ENCODE data around the gene CDH13.

The CDH13 gene

GRCh38 chr16:82995286-82995923 is 368.6 kb downstream of the CDH13 start:
- Histone ChIP-seq H3K4me3 (ENCODE audit: low read length) (no peak overlapping the region), H3K36me3 (ENCODE audit: control insufficient read depth, insufficient read depth, low read length) (no peaks in the 10 kb centered on the region), H3K27me3 (ENCODE audit: control insufficient read depth, insufficient read depth, low read length) (no peaks in the 10 kb centered on the region), H3K9ac (ENCODE audit: low read length) (no peak overlapping the region), H3K9me3 (ENCODE audit: control insufficient read depth, low read length) (no peaks in the 10 kb centered on the region), H3K4me1 (ENCODE audit: control insufficient read depth, insufficient read depth, low read length) (no peaks in the 10 kb centered on the region)

GRCh38 chr16:82995924-82996441 is 369.2 kb downstream of the CDH13 start:
- no peak overlapping the region for H3K4me3 ChIP-seq (ENCODE audit: low read length)
- no peaks in the 10 kb centered on the region for H3K27me3 ChIP-seq (ENCODE audit: control insufficient read depth, insufficient read depth, low read length)
- no peaks in the 10 kb centered on the region for H3K9me3 ChIP-seq (ENCODE audit: control insufficient read depth, low read length)
- no peaks in the 10 kb centered on the region for H3K4me1 ChIP-seq (ENCODE audit: control insufficient read depth, insufficient read depth, low read length)
- no peak overlapping the region for H3K9ac ChIP-seq (ENCODE audit: low read length)
- H3K36me3 ChIP-seq (ENCODE audit: control insufficient read depth, insufficient read depth, low read length) = no peaks in the 10 kb centered on the region

- Histone ChIP-seq H3K36me3 (ENCODE audit: control insufficient read depth, insufficient read depth, low read length) (no peaks in the 10 kb centered on the region), H3K9ac (ENCODE audit: low read length) (no peak overlapping the region), H3K4me3 (ENCODE audit: low read length) (no peak overlapping the region), H3K9me3 (ENCODE audit: control insufficient read depth, low read length) (no peaks in the 10 kb centered on the region), H3K27me3 (ENCODE audit: control insufficient read depth, insufficient read depth, low read length) (no peaks in the 10 kb centered on the region), H3K4me1 (ENCODE audit: control insufficient read depth, insufficient read depth, low read length) (no peaks in the 10 kb centered on the region)
These were observed 370.0 kb downstream of the CDH13 start for GRCh38 chr16:82996814-82997213.

GRCh38 chr16:82999711-83000110 is 372.9 kb downstream of the CDH13 start:
- no peak overlapping the region for H3K4me3 ChIP-seq (ENCODE audit: low read length)

GRCh38 chr16:83002351-83003334 is 375.9 kb downstream of the CDH13 start:
- H3K27me3 ChIP-seq (ENCODE audit: control insufficient read depth, insufficient read depth, low read length) = no peaks in the 10 kb centered on the region
- H3K36me3 ChIP-seq (ENCODE audit: control insufficient read depth, insufficient read depth, low read length) = no peaks in the 10 kb centered on the region
- H3K4me3 ChIP-seq (ENCODE audit: low read length) = no peak overlapping the region
- H3K4me1 ChIP-seq (ENCODE audit: control insufficient read depth, insufficient read depth, low read length) = no peaks in the 10 kb centered on the region
- no peak overlapping the region for H3K9ac ChIP-seq (ENCODE audit: low read length)
- no peaks in the 10 kb centered on the region for H3K9me3 ChIP-seq (ENCODE audit: control insufficient read depth, low read length)

More at GRCh38 chr16:82999711-83000110, 372.9 kb downstream of the CDH13 start:
- no peaks in the 10 kb centered on the region for H3K27me3 ChIP-seq (ENCODE audit: control insufficient read depth, insufficient read depth, low read length)
- H3K9me3 ChIP-seq (ENCODE audit: control insufficient read depth, low read length) = no peaks in the 10 kb centered on the region
- H3K36me3 ChIP-seq (ENCODE audit: control insufficient read depth, insufficient read depth, low read length) = no peaks in the 10 kb centered on the region
- H3K9ac ChIP-seq (ENCODE audit: low read length) = no peak overlapping the region
- H3K4me1 ChIP-seq (ENCODE audit: control insufficient read depth, insufficient read depth, low read length) = no peaks in the 10 kb centered on the region

GRCh38 chr16:83004868-83005652 is 378.3 kb downstream of the CDH13 start:
- no peak overlapping the region for H3K9ac ChIP-seq (ENCODE audit: low read length)
- no peaks in the 10 kb centered on the region for H3K9me3 ChIP-seq (ENCODE audit: control insufficient read depth, low read length)
- H3K27me3 ChIP-seq (ENCODE audit: control insufficient read depth, insufficient read depth, low read length) = no peaks in the 10 kb centered on the region
- H3K36me3 ChIP-seq (ENCODE audit: control insufficient read depth, insufficient read depth, low read length) = no peaks in the 10 kb centered on the region
- no peak overlapping the region for H3K4me3 ChIP-seq (ENCODE audit: low read length)
- H3K4me1 ChIP-seq (ENCODE audit: control insufficient read depth, insufficient read depth, low read length) = no peaks in the 10 kb centered on the region

- H3K4me3 ChIP-seq (ENCODE audit: low read length) = no peak overlapping the region
- H3K36me3 ChIP-seq (ENCODE audit: control insufficient read depth, insufficient read depth, low read length) = no peaks in the 10 kb centered on the region
- no peak overlapping the region for H3K9ac ChIP-seq (ENCODE audit: low read length)
- H3K4me1 ChIP-seq (ENCODE audit: control insufficient read depth, insufficient read depth, low read length) = no peaks in the 10 kb centered on the region
- no peaks in the 10 kb centered on the region for H3K9me3 ChIP-seq (ENCODE audit: control insufficient read depth, low read length)
- H3K27me3 ChIP-seq (ENCODE audit: control insufficient read depth, insufficient read depth, low read length) = no peaks in the 10 kb centered on the region
These were observed 378.9 kb downstream of the CDH13 start for GRCh38 chr16:83005653-83006160.

- Histone ChIP-seq H3K4me3 (ENCODE audit: low read length) (no peak overlapping the region), H3K4me1 (ENCODE audit: control insufficient read depth, insufficient read depth, low read length) (no peaks in the 10 kb centered on the region), H3K36me3 (ENCODE audit: control insufficient read depth, insufficient read depth, low read length) (no peaks in the 10 kb centered on the region), H3K9me3 (ENCODE audit: control insufficient read depth, low read length) (no peaks in the 10 kb centered on the region), H3K9ac (ENCODE audit: low read length) (no peak overlapping the region), H3K27me3 (ENCODE audit: control insufficient read depth, insufficient read depth, low read length) (no peaks in the 10 kb centered on the region)
These were observed 384.3 kb downstream of the CDH13 start for GRCh38 chr16:83010776-83011720.

GRCh38 chr16:83011939-83012338 is 385.2 kb downstream of the CDH13 start:
- no peaks in the 10 kb centered on the region for H3K4me1 ChIP-seq (ENCODE audit: control insufficient read depth, insufficient read depth, low read length)
- no peaks in the 10 kb centered on the region for H3K9me3 ChIP-seq (ENCODE audit: control insufficient read depth, low read length)
- H3K4me3 ChIP-seq (ENCODE audit: low read length) = no peak overlapping the region
- no peak overlapping the region for H3K9ac ChIP-seq (ENCODE audit: low read length)
- H3K36me3 ChIP-seq (ENCODE audit: control insufficient read depth, insufficient read depth, low read length) = no peaks in the 10 kb centered on the region
- no peaks in the 10 kb centered on the region for H3K27me3 ChIP-seq (ENCODE audit: control insufficient read depth, insufficient read depth, low read length)

- H3K27me3 ChIP-seq (ENCODE audit: control insufficient read depth, insufficient read depth, low read length) = no peaks in the 10 kb centered on the region
- H3K36me3 ChIP-seq (ENCODE audit: control insufficient read depth, insufficient read depth, low read length) = no peaks in the 10 kb centered on the region
- H3K4me1 ChIP-seq (ENCODE audit: control insufficient read depth, insufficient read depth, low read length) = no peaks in the 10 kb centered on the region
- no peaks in the 10 kb centered on the region for H3K9me3 ChIP-seq (ENCODE audit: control insufficient read depth, low read length)
- no peak overlapping the region for H3K4me3 ChIP-seq (ENCODE audit: low read length)
- no peak overlapping the region for H3K9ac ChIP-seq (ENCODE audit: low read length)
These were observed 386.3 kb downstream of the CDH13 start for GRCh38 chr16:83013071-83013470.

- no peaks in the 10 kb centered on the region for H3K9me3 ChIP-seq (ENCODE audit: control insufficient read depth, low read length)
- H3K9ac ChIP-seq (ENCODE audit: low read length) = no peak overlapping the region
- no peak overlapping the region for H3K4me3 ChIP-seq (ENCODE audit: low read length)
- no peaks in the 10 kb centered on the region for H3K36me3 ChIP-seq (ENCODE audit: control insufficient read depth, insufficient read depth, low read length)
- H3K27me3 ChIP-seq (ENCODE audit: control insufficient read depth, insufficient read depth, low read length) = no peaks in the 10 kb centered on the region
- no peaks in the 10 kb centered on the region for H3K4me1 ChIP-seq (ENCODE audit: control insufficient read depth, insufficient read depth, low read length)
These were observed 393.2 kb downstream of the CDH13 start for GRCh38 chr16:83019963-83020362.

Data from mucosa of stomach (tissue), 1 donor.